HepG2 (cell line): ENCODE data around the gene TMEM33. TPM values are rescaled to one million over a fixed set of nuclear protein-coding genes. Genes with fewer than 3 reads are reported as not detected.

Source experiments
- DNMT1 ChIP-seq: sonication (generic); formaldehyde crosslinking; IDR thresholded peaks from 2 replicates; pipeline ENCODE4 v1.5.1; 2020; ENCODE audit warnings: mild to moderate bottlenecking, missing genetic modification reagents
- FOXK1 ChIP-seq: sonication (generic); formaldehyde crosslinking; IDR thresholded peaks from 2 replicates; pipeline ENCODE4 v1.4.0; 2020; ENCODE audit warnings: low read depth, missing genetic modification reagents, borderline replicate concordance
- GATA4 ChIP-seq: sonication (generic); IDR thresholded peaks from 2 replicates; pipeline ENCODE4 v1.6.1; 2016; ENCODE audit warnings: antibody characterized with exemption, low read depth, borderline replicate concordance
- NFE2L2 ChIP-seq: fragments of 150-350 bp; IDR thresholded peaks from 2 replicates; pipeline ENCODE4 v1.6.1; 2014; ENCODE audit warnings: low read length
- PITX1 ChIP-seq: sonication (generic); formaldehyde crosslinking; IDR thresholded peaks from 2 replicates; pipeline ENCODE4 v1.5.1; 2020; ENCODE audit warnings: mild to moderate bottlenecking, missing genetic modification reagents
- ZBTB42 ChIP-seq: sonication (generic); formaldehyde crosslinking; IDR thresholded peaks from 2 replicates; pipeline ENCODE4 v1.5.0; 2020; ENCODE audit warnings: mild to moderate bottlenecking, missing genetic modification reagents
- ZMYM3 ChIP-seq: sonication (generic); formaldehyde crosslinking; IDR thresholded peaks from 2 replicates; pipeline ENCODE4 v1.5.1; 2020; ENCODE audit warnings: mild to moderate bottlenecking, missing genetic modification reagents
- ZNF367 ChIP-seq: sonication (generic); formaldehyde crosslinking; IDR thresholded peaks from 2 replicates; pipeline ENCODE4 v1.4.0; 2020; ENCODE audit warnings: missing genetic modification reagents, borderline replicate concordance
- ZNF546 ChIP-seq: sonication (generic); formaldehyde crosslinking; conservative IDR thresholded peaks from 2 replicates; pipeline ENCODE4 v1.8.1; 2023; ENCODE audit warnings: mild to moderate bottlenecking, missing genetic modification reagents
- ZNF569 ChIP-seq: sonication (generic); formaldehyde crosslinking; IDR thresholded peaks from 2 replicates; pipeline ENCODE4 v1.5.0; 2020; ENCODE audit warnings: mild to moderate bottlenecking, missing genetic modification reagents, moderate library complexity, borderline replicate concordance
- polyA plus RNA-seq, 8 experiments: library from polyadenylated mRNA; depleted of rRNA in 3 of 8; stranded (reverse) in 7 of 8; unstranded in 1 of 8; fragments of >200 nt; fragmentation: Illumina TruSeq in 4 of 8; extraction: Trizol in 4 of 8; gene quantifications; 2 replicates each; pipeline versions ENCODE4 v1.2.1 to v1.2.3, GENCODE V29; 2011 to 2016; ENCODE audit warnings: low read depth in 4 of 8, missing spikeins in 1 of 8, mixed read lengths in 1 of 8; ENCODE audit not compliant: insufficient read depth in 1 of 8
- total RNA-seq, 5 experiments: library from RNA; depleted of rRNA; stranded (reverse); fragments of >200 nt; fragmentation: Illumina TruSeq; extraction: Trizol; gene quantifications; 2 replicates each; pipeline ENCODE4 v1.2.3, GENCODE V29; 2016; ENCODE audit warnings: low read depth in 1 of 5
- TF ChIP-seq, protein P1 (sequence below): sonication (generic); formaldehyde crosslinking; IDR thresholded peaks from 2 replicates; pipeline ENCODE4 v1.8.1; 2023; ENCODE audit warnings: mild to moderate bottlenecking, moderate library complexity, missing genetic modification reagents
- TF ChIP-seq, protein P2 (sequence below): sonication (generic); formaldehyde crosslinking; IDR thresholded peaks from 2 replicates; pipeline ENCODE4 v1.8.0; 2022; ENCODE audit warnings: mild to moderate bottlenecking, missing genetic modification reagents, moderate library complexity
- TF ChIP-seq, protein P3 (sequence below): sonication (generic); formaldehyde crosslinking; IDR thresholded peaks from 2 replicates; pipeline ENCODE4 v1.5.1; 2020; ENCODE audit warnings: missing genetic modification reagents, mild to moderate bottlenecking, borderline replicate concordance
- TF ChIP-seq, protein P4 (sequence below): sonication (generic); formaldehyde crosslinking; IDR thresholded peaks from 2 replicates; pipeline ENCODE4 v1.5.1; 2020; ENCODE audit warnings: missing genetic modification reagents, mild to moderate bottlenecking, borderline replicate concordance
- TF ChIP-seq, protein P5 (sequence below): sonication (generic); formaldehyde crosslinking; IDR thresholded peaks from 2 replicates; pipeline ENCODE4 v1.4.0; 2020; ENCODE audit warnings: missing genetic modification reagents, low read depth, mild to moderate bottlenecking, borderline replicate concordance

The TMEM33 gene
- total and polyA plus RNA-seq, 2 of the 13 experiments (the other 11 are each of a cell fraction or from before 2014, with no cell fraction given) = 36.1 to 66.6 TPM

DNA sequence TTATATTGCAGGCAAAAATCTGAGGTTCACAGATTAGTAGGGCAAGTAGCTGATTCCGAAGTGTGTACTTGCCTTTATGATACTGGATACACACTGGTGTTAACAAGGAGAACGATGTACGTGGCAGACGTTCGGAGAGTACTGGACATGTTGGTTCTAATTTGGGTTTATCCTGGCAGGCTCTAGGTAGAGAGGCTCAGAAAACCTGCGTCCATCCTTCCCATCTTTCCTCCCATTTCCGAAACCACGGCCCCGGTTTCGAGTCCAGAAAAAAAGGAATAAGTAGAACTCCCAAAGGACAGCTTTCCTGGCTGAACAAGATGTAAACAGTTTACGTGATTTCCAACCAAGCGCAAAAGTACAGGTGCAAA is 54.8 kb downstream of the TMEM33 start (continued):
- TF ChIP-seq, protein P1, sequence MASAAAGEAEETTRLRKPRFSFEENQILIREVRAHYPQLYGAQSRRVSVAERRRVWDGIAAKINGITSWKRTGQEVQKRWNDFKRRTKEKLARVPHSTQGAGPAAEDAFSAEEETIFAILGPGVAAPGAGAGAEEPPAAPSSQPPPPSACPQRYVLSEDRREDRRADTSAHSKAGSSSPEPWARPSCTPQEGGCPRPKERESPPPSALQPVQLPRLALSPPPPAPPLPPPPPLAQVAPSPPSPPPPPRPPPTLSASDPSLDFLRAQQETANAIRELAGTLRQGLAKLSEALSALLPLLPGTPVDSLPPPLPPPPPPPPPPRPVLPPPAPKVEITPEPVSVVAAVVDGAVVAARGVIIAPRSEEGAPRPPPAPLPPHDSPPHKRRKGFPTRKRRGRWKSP (CRISPR knock-in tag) = 0 out of 2 replicates have a peak, but pooled peaks have one; percentile 3
- TF ChIP-seq ZMYM3 (CRISPR knock-in tag) (no peak), DNMT1 (0 out of 2 replicates have a peak, but pooled peaks have one; percentile 4), PITX1 (CRISPR knock-in tag) (no peak), GATA4 (no peak), ZNF569 (0 out of 2 replicates have a peak, but pooled peaks have one; percentile 19), NFE2L2 (no peak), FOXK1 (CRISPR knock-in tag) (no peak), ZNF546 (CRISPR knock-in tag) (peak; percentile 14; the same call in 1 of the 2 replicates), ZBTB42 (0 out of 2 replicates have a peak, but pooled peaks have one; percentile 40), ZNF367 (no peak)
- TF ChIP-seq, protein P2, sequence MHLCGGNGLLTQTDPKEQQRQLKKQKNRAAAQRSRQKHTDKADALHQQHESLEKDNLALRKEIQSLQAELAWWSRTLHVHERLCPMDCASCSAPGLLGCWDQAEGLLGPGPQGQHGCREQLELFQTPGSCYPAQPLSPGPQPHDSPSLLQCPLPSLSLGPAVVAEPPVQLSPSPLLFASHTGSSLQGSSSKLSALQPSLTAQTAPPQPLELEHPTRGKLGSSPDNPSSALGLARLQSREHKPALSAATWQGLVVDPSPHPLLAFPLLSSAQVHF = no peak
- TF ChIP-seq, protein P3, sequence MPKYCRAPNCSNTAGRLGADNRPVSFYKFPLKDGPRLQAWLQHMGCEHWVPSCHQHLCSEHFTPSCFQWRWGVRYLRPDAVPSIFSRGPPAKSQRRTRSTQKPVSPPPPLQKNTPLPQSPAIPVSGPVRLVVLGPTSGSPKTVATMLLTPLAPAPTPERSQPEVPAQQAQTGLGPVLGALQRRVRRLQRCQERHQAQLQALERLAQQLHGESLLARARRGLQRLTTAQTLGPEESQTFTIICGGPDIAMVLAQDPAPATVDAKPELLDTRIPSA (CRISPR knock-in tag) = no peak
- TF ChIP-seq, protein P4, sequence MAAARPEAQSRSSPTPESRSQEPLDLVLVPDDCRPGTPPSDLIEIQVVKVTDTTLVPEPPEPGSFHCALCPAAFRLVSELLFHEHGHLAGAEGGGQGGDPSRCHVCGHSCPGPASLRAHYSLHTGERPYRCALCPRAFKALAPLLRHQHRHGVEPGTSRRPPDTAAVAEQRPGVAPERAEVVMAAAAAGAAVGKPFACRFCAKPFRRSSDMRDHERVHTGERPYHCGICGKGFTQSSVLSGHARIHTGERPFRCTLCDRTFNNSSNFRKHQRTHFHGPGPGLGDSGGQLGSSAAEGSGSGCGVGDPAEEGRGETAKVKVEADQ = no peak
- TF ChIP-seq, protein P5, sequence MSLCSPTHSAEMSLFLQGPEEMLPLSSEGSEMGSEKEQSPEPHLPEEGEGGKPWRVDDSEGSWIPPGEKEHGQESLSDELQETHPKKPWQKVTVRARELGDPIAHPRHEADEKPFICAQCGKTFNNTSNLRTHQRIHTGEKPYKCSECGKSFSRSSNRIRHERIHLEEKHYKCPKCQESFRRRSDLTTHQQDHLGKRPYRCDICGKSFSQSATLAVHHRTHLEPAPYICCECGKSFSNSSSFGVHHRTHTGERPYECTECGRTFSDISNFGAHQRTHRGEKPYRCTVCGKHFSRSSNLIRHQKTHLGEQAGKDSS (CRISPR knock-in tag) = no peak
